ENCODE results near the gene ZMPSTE24. TPM values are rescaled to one million over a fixed set of nuclear protein-coding genes. Genes with fewer than 3 reads are reported as not detected.

The ZMPSTE24 gene
- total RNA-seq, 4 donors from 2014 or later: 30.3 to 42.2 (median 34.9) TPM

- H3K4me1 ChIP-seq: peaks cover 15% of the 10 kb centered on the region
- no peaks in the 10 kb centered on the region for H3K9me3 ChIP-seq
- H3K27ac ChIP-seq: peak overlapping the region; percentile 62
- DNase-seq (ENCODE audit: low spot score in 2 of 2): no peak
- peaks cover 70% of the 10 kb centered on the region for H3K36me3 ChIP-seq
- no peak overlapping the region for H3K4me3 ChIP-seq
- no peaks in the 10 kb centered on the region for H3K27me3 ChIP-seq
- TF ChIP-seq POLR2AphosphoS5 (IDR thresholded peaks at IDR 0.05) (no peak), CTCF (IDR thresholded peaks at IDR 0.05) (no peak), EP300 (IDR thresholded peaks at IDR 0.05) (no peak), POLR2A (IDR thresholded peaks at IDR 0.05) (no peak)
These were observed 10.2 kb downstream of the ZMPSTE24 start for GRCh38 chr1:40268211-40268610.

GRCh38 chr1:40270152-40270834 lies 12.3 kb downstream of the ZMPSTE24 start:
- Histone ChIP-seq H3K4me3 (no peak overlapping the region), H3K9me3 (no peaks in the 10 kb centered on the region), H3K4me1 (peaks cover 14% of the 10 kb centered on the region), H3K27ac (no peak overlapping the region), H3K36me3 (peaks cover 64% of the 10 kb centered on the region), H3K27me3 (no peaks in the 10 kb centered on the region)
- no peak for DNase-seq (ENCODE audit: low spot score in 2 of 2)
- 73% methylated on average over 3 of the region's 3 CpGs for WGBS
- TF ChIP-seq EP300 (IDR thresholded peaks at IDR 0.05) (no peak), POLR2AphosphoS5 (IDR thresholded peaks at IDR 0.05) (no peak), CTCF (IDR thresholded peaks at IDR 0.05) (no peak), POLR2A (IDR thresholded peaks at IDR 0.05) (no peak)

- Histone ChIP-seq H3K9me3 (no peaks in the 10 kb centered on the region), H3K4me1 (peaks cover 4% of the 10 kb centered on the region), H3K36me3 (peaks cover 71% of the 10 kb centered on the region), H3K4me3 (no peak overlapping the region), H3K27ac (no peak overlapping the region), H3K27me3 (no peaks in the 10 kb centered on the region)
- 95% methylated on average over 3 of the region's 3 CpGs for WGBS
- no peak for DNase-seq (ENCODE audit: low spot score in 2 of 2)
- TF ChIP-seq EP300 (IDR thresholded peaks at IDR 0.05): no peak
These were observed 14.7 kb downstream of the ZMPSTE24 start for GRCh38 chr1:40272653-40273213.

- Histone ChIP-seq H3K36me3 (peaks cover 66% of the 10 kb centered on the region), H3K27me3 (no peaks in the 10 kb centered on the region), H3K4me1 (no peaks in the 10 kb centered on the region), H3K27ac (no peak overlapping the region), H3K9me3 (no peaks in the 10 kb centered on the region), H3K4me3 (no peak overlapping the region)
- WGBS: 87% methylated on average over 4 of the region's 4 CpGs
- no peak for DNase-seq (ENCODE audit: low spot score in 2 of 2)
- TF ChIP-seq POLR2AphosphoS5 (IDR thresholded peaks at IDR 0.05) (no peak), EP300 (IDR thresholded peaks at IDR 0.05) (no peak), POLR2A (IDR thresholded peaks at IDR 0.05) (no peak), CTCF (IDR thresholded peaks at IDR 0.05) (no peak)
These were observed 15.6 kb downstream of the ZMPSTE24 start for GRCh38 chr1:40273547-40274166.

GRCh38 chr1:40274331-40274730 lies 16.3 kb downstream of the ZMPSTE24 start:
- no peaks in the 10 kb centered on the region for H3K4me1 ChIP-seq
- H3K27me3 ChIP-seq: no peaks in the 10 kb centered on the region
- WGBS: 94% methylated on average over 2 of the region's 2 CpGs
- no peak overlapping the region for H3K4me3 ChIP-seq
- H3K27ac ChIP-seq: no peak overlapping the region
- TF ChIP-seq CTCF (IDR thresholded peaks at IDR 0.05): no peak
- TF ChIP-seq POLR2AphosphoS5 (IDR thresholded peaks at IDR 0.05): no peak
- no peak for TF ChIP-seq POLR2A (IDR thresholded peaks at IDR 0.05)
- no peak for TF ChIP-seq EP300 (IDR thresholded peaks at IDR 0.05)
- H3K36me3 ChIP-seq: peaks cover 63% of the 10 kb centered on the region
- no peak for DNase-seq (ENCODE audit: low spot score in 2 of 2)
- H3K9me3 ChIP-seq: no peaks in the 10 kb centered on the region
